GM12878 (cell line): ENCODE measurements around the gene CACNA1B.

Source experiments
- CHD2 ChIP-seq: IDR thresholded peaks from 2 replicates; pipeline ENCODE4 v1.6.1; 2011; ENCODE audit warnings: low read depth, low read length, improper control_type of control experiment, borderline replicate concordance
- TF ChIP-seq, protein P1 (sequence below), 3 experiments: IDR thresholded peaks in 2 of 3; conservative IDR thresholded peaks in 1 of 3; 2 replicates each; pipeline ENCODE4 v1.5.1; 2011; ENCODE audit warnings: low read depth in 3 of 3, low read length in 3 of 3, mild to moderate bottlenecking in 3 of 3, control low read depth in 2 of 3, moderate library complexity in 2 of 3, inconsistent platforms in 1 of 3, mixed read lengths in 1 of 3; ENCODE audit not compliant: control insufficient read depth in 2 of 3, insufficient read depth in 1 of 3; ENCODE audit errors: extremely low read depth in 1 of 3

DNA sequence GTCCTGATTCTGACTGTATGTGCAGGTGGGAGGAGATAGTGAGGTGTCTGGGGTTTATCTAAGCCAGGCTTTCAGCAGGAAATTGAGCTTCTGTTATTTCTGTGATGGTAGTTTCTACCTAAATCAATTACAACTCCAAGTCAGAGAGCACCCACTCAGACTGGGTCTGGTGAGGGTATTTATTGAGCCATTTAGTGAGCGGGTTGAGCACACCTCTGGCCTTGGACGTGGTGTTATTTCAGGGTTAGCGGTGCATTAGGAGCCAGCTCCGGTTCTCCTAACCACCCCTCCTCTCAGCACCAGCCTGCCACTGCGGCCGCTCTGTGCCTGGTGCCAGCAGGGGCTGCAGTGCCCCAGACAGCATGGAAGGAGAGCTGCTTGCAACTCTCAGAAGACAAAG is 238.9 kb downstream of the CACNA1B start:
- no peak for TF ChIP-seq CHD2
- TF ChIP-seq, protein P1, sequence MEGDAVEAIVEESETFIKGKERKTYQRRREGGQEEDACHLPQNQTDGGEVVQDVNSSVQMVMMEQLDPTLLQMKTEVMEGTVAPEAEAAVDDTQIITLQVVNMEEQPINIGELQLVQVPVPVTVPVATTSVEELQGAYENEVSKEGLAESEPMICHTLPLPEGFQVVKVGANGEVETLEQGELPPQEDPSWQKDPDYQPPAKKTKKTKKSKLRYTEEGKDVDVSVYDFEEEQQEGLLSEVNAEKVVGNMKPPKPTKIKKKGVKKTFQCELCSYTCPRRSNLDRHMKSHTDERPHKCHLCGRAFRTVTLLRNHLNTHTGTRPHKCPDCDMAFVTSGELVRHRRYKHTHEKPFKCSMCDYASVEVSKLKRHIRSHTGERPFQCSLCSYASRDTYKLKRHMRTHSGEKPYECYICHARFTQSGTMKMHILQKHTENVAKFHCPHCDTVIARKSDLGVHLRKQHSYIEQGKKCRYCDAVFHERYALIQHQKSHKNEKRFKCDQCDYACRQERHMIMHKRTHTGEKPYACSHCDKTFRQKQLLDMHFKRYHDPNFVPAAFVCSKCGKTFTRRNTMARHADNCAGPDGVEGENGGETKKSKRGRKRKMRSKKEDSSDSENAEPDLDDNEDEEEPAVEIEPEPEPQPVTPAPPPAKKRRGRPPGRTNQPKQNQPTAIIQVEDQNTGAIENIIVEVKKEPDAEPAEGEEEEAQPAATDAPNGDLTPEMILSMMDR (IDR thresholded peaks at IDR 0.05 in 2 of 3, conservative IDR thresholded peaks at IDR 0.05 in 1 of 3; ENCODE audit: control insufficient read depth in 2 of 3, extremely low read depth in 1 of 3, insufficient read depth in 1 of 3, low read depth in 3 of 3, low read length in 3 of 3) = no peak
